GM21737 (cell line): ENCODE measurements around the gene SMIM31.

Experiments
- ATAC-seq: cut with Tn5 transposase; IDR thresholded peaks from one replicate; pipeline ENCODE4 v1.9.1; 2021; ENCODE audit warnings: mild to moderate bottlenecking, moderate library complexity; ENCODE audit not compliant: unreplicated experiment

The SMIM31 gene

GRCh38 chr4:164783976-164784375 is 30.0 kb downstream of the SMIM31 start:
- no peak for ATAC-seq

GRCh38 chr4:164789047-164789446 is 35.1 kb downstream of the SMIM31 start:
- ATAC-seq, result no peak

- ATAC-seq, result no peak
Observed at GRCh38 chr4:164790249-164790648, 36.3 kb downstream of the SMIM31 start.

- ATAC-seq, result no peak
Observed at GRCh38 chr4:164799410-164799809, 45.5 kb downstream of the SMIM31 start.

- no peak for ATAC-seq
Observed at GRCh38 chr4:164800786-164801185, 46.9 kb downstream of the SMIM31 start.

- no peak for ATAC-seq
Observed at GRCh38 chr4:164802301-164802901, 48.5 kb downstream of the SMIM31 start.

GRCh38 chr4:164803702-164804101 is 49.8 kb downstream of the SMIM31 start:
- ATAC-seq, result no peak

GRCh38 chr4:164807611-164808010 is 53.7 kb downstream of the SMIM31 start:
- no peak for ATAC-seq

GRCh38 chr4:164813554-164813953 is 59.6 kb downstream of the SMIM31 start:
- ATAC-seq, result no peak

GRCh38 chr4:164815711-164816110 is 61.8 kb downstream of the SMIM31 start:
- ATAC-seq, result no peak

- no peak for ATAC-seq
Observed at GRCh38 chr4:164819366-164819765, 65.4 kb downstream of the SMIM31 start.

- ATAC-seq, result no peak
Observed at GRCh38 chr4:164821711-164822110, 67.8 kb downstream of the SMIM31 start.

- ATAC-seq, result no peak
Observed at GRCh38 chr4:164824581-164824980, 70.7 kb downstream of the SMIM31 start.

- no peak for ATAC-seq
Observed at GRCh38 chr4:164828955-164829354, 75.0 kb downstream of the SMIM31 start.

GRCh38 chr4:164846566-164846965 is 92.6 kb downstream of the SMIM31 start:
- no peak for ATAC-seq

- no peak for ATAC-seq
Observed at GRCh38 chr4:164847016-164847415, 93.1 kb downstream of the SMIM31 start.

GRCh38 chr4:164847967-164848649 is 94.2 kb downstream of the SMIM31 start:
- peak; percentile 84 for ATAC-seq
